Measurements from ENCODE around the gene RGS14.
"Not testable (repeated sequence)": the region's sequence is repeated elsewhere in the genome, so short reads cannot be mapped to it uniquely, and the experiment has no call there.

RGS14 gene

GRCh38 chr5:177409043-177409801 lies 51.5 kb downstream of the RGS14 start, which contains the start of gene F12:
Gene F12, minus strand, starts transcription at chr5:177409564. Its CDS starts 37 bp downstream, at chr5:177409527.
- no peak for DNase-seq

DNA sequence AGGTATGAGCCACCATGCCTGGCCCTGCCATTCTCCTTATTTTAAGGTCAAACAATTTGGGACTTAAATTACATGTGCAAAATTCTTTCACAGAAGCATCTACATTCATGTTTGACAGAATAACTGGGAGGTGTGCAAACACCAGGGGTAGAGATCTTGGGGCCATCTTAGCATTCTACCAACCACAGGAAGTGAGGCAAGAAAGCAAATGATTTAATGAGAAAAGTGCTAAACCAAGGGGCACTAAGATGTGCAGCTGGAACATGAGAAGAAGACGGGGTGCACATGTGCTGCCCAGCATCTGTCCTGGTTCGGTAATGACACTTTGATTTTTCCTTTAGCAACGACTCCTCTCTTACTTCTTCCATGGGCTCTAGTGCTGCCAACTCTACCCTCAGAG lies 52.9 kb downstream of the RGS14 start:
- DNase-seq, result no peak

GRCh38 chr5:177412603-177413233 lies 55.0 kb downstream of the RGS14 start:
- no peak for DNase-seq

DNA sequence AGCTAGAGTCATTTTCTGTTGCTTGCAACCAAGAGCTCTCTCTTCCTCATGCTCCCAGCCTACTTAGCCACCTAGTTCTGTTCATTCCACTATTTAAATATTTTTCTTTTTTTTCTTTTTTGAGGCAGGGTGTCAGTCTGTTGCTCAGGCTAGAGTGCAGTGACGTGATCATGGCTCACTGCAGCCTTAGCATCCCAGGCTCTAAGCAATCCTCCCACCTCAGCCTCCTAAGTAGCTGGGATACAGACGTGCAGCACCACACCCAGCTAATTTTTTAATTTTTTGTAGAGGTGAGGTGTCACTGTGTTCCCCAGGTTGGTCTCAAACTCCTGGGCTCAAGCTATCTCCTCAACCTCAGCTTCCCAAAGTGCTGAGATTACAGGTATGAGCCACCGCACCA lies 56.8 kb downstream of the RGS14 start:
- no peak for DNase-seq

- DNase-seq, result not testable (repeated sequence)
Measured at GRCh38 chr5:177417081-177417480, 59.4 kb downstream of the RGS14 start.

GRCh38 chr5:177419046-177419445 lies 61.3 kb downstream of the RGS14 start:
- no peak for DNase-seq

DNA sequence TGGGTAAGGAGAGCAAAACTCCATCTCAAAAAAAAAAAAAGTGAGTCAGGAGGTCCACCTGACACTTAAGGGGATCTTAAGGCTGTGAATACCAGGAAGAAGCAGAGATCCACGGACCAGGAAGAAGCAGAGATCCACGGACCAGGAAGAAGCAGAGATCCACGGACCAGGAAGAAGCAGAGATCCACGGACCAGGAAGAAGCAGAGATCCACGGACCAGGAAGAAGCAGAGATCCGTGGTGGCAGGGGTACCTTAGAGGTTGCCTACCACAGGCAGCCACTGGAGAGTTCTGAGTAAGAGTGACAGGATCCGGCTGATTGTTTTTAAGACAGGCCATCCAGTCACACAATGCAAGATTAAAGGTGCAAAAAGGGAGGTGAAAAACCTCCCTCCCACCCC lies 62.7 kb downstream of the RGS14 start:
- DNase-seq, result not testable (repeated sequence)

- no peak for DNase-seq
Measured at GRCh38 chr5:177421062-177421798, 63.5 kb downstream of the RGS14 start.
